ENCODE results near the gene S100PBP. TPM values are rescaled to one million over a fixed set of nuclear protein-coding genes. Genes with fewer than 3 reads are reported as not detected.
A peak's percentile ranks its signal among the peaks of the same experiment; 100 is the strongest.

The S100PBP gene
- total RNA-seq, 2 donors from 2014 or later, result 5.7 to 10.8 TPM

GRCh38 chr1:32813941-32814739 lies 3.3 kb upstream of the S100PBP start:
- no peaks in the 10 kb centered on the region for H3K27me3 ChIP-seq
- H3K27ac ChIP-seq, result peak overlapping the region in 1 of 2 donors; percentile 15
- H3K4me3 ChIP-seq, result no peak overlapping the region
- DNase-seq (ENCODE audit: low spot score), result no peak
- H3K9me3 ChIP-seq, result no peaks in the 10 kb centered on the region
- peaks cover 19% of the 10 kb centered on the region for H3K36me3 ChIP-seq
- peaks cover 0 to 45% of the 10 kb centered on the region in 2 donors for H3K4me1 ChIP-seq
- TF ChIP-seq, protein P1, sequence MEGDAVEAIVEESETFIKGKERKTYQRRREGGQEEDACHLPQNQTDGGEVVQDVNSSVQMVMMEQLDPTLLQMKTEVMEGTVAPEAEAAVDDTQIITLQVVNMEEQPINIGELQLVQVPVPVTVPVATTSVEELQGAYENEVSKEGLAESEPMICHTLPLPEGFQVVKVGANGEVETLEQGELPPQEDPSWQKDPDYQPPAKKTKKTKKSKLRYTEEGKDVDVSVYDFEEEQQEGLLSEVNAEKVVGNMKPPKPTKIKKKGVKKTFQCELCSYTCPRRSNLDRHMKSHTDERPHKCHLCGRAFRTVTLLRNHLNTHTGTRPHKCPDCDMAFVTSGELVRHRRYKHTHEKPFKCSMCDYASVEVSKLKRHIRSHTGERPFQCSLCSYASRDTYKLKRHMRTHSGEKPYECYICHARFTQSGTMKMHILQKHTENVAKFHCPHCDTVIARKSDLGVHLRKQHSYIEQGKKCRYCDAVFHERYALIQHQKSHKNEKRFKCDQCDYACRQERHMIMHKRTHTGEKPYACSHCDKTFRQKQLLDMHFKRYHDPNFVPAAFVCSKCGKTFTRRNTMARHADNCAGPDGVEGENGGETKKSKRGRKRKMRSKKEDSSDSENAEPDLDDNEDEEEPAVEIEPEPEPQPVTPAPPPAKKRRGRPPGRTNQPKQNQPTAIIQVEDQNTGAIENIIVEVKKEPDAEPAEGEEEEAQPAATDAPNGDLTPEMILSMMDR (IDR thresholded peaks at IDR 0.05), result no peak

GRCh38 chr1:32816676-32817158 lies 736 bp upstream of the S100PBP start:
- Histone ChIP-seq H3K27me3 (no peaks in the 10 kb centered on the region), H3K27ac (peak overlapping the region; percentile 97 to 99), H3K4me1 (peaks cover 0 to 51% of the 10 kb centered on the region in 2 donors), H3K36me3 (no peaks in the 10 kb centered on the region), H3K4me3 (peak overlapping the region; percentile 90 to 98), H3K9me3 (no peaks in the 10 kb centered on the region)
- TF ChIP-seq, protein P1 (IDR thresholded peaks at IDR 0.05), result no peak
- DNase-seq (ENCODE audit: low spot score), result peak; percentile 59

DNA sequence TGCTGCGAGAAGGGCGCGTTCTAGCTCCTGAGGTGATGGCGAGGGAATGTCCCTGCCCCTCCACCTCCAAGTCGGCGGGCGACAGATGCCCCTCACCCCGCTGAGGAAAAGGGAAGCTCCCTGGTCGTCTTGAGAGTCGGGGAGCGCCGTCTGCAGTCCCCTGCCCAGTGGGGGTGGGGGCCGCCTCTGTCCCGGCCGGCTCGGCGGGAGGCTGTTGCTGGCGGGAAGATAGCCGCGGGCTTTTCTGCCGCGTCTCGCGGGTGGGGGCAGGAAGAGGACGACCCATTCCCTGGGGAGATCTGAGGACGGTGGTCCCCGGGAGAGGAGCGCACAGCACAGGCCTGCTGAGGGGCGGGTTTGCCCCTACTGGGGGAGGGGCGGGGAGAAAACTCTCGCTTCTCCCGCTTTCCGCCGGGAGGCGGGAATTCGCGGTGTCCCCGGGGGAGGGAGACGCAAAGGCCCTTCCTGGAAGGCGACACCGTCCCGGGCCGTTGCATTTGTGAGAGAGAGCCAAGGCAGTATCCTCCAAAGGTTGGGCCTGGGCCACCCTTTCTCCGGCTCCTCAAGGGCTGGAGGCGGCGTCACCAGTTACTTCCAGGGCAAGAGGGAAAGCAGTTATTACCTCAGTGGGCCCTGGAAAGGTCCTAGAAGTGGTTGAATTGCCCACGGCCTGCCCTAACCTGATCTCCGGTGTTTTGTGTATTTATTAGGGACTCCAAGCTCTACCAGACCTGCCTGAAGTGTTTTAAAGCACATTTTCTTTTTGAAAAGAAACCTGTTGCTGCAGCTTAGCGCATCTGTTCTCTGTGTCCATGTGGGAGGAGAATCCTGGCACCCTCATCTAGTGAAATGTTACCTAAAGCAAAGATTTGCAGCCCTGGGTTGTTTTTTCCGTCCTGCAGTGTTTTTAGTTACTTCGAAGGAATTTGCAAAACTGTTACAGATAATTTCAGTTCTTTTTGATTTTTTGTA lies 648 bp downstream of the S100PBP start:
- H3K4me1 ChIP-seq, result peaks cover 0 to 49% of the 10 kb centered on the region in 2 donors
- TF ChIP-seq, protein P1 (IDR thresholded peaks at IDR 0.05), result no peak
- no peaks in the 10 kb centered on the region for H3K9me3 ChIP-seq
- no peaks in the 10 kb centered on the region for H3K36me3 ChIP-seq
- H3K27me3 ChIP-seq, result no peaks in the 10 kb centered on the region
- peak overlapping the region; percentile 97 to 99 for H3K27ac ChIP-seq
- peak overlapping the region; percentile 90 to 98 for H3K4me3 ChIP-seq
- DNase-seq (ENCODE audit: low spot score), result peak; percentile 76

GRCh38 chr1:32818804-32819541 lies 1.5 kb downstream of the S100PBP start:
- peak overlapping the region in 1 of 2 donors; percentile 98 for H3K4me3 ChIP-seq
- H3K27me3 ChIP-seq, result no peaks in the 10 kb centered on the region
- no peak for DNase-seq (ENCODE audit: low spot score)
- no peaks in the 10 kb centered on the region for H3K9me3 ChIP-seq
- H3K27ac ChIP-seq, result peak overlapping the region; percentile 97 to 99
- TF ChIP-seq, protein P1 (IDR thresholded peaks at IDR 0.05), result no peak
- H3K4me1 ChIP-seq, result peaks cover 0 to 41% of the 10 kb centered on the region in 2 donors
- no peaks in the 10 kb centered on the region for H3K36me3 ChIP-seq

DNA sequence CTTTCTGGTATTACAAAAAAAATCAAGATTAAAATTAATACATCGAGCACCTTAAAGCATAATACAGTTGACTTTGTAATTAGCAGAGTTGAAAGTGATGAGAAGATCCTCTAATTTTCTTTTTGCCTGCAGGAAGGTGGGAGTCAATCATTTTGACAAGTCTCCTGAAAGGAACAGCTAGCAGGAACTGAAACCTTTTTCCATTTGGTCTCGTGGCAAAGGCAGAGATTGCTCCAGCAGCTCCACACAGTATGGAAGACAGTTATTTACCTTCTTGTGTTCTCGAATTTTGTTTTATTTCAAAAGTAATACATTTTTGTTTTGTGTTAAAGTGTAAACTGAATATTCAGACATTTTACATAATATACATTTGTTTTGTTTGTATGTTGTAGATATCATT lies 7.7 kb downstream of the S100PBP start:
- no peaks in the 10 kb centered on the region for H3K4me1 ChIP-seq
- TF ChIP-seq, protein P1 (IDR thresholded peaks at IDR 0.05), result no peak
- no peak overlapping the region for H3K27ac ChIP-seq
- no peak for DNase-seq (ENCODE audit: low spot score)
- peaks cover 43% of the 10 kb centered on the region for H3K36me3 ChIP-seq
- H3K9me3 ChIP-seq, result no peaks in the 10 kb centered on the region
- H3K27me3 ChIP-seq, result no peaks in the 10 kb centered on the region
- no peak overlapping the region for H3K4me3 ChIP-seq
